Measurements from ENCODE around the gene PRKG1. TPM values are rescaled to one million over a fixed set of nuclear protein-coding genes. Genes with fewer than 3 reads are reported as not detected.

Gene PRKG1
- total and polyA plus RNA-seq, 7 experiments from 2014 or later: 0.19 TPM; not detected in 6

DNA sequence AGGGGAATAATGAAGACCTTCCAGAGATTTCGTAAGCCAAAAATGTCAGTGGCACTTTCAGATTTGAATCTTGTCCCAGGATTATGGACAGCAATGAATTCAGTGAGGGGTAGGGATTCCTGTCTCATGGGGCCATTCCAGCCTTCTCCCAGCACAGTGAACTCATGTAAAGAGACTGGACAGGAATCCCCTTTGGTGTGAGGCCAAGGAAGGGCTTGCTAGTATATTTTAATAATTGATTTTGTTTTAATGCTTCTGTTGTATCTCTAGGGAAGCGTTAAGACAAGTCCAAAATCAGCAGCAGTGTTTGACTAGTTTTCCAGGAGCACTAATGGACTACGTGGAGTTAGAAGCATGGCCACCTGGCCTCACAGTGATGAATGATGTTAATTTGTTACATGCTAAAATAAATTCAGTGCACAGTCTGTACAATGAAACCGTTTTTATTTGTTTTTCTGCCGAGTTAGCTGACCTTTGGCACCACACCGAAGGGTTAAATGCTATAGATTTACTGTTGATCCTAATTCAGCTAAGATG lies 1025.8 kb downstream of the PRKG1 start:
- H3K27me3 Mint-ChIP-seq: peaks cover 0 to 6% (median 0%) of the 10 kb centered on the region in 5 donors
- intact Hi-C loops (cut with micrococcal nuclease): no loop called here

DNA sequence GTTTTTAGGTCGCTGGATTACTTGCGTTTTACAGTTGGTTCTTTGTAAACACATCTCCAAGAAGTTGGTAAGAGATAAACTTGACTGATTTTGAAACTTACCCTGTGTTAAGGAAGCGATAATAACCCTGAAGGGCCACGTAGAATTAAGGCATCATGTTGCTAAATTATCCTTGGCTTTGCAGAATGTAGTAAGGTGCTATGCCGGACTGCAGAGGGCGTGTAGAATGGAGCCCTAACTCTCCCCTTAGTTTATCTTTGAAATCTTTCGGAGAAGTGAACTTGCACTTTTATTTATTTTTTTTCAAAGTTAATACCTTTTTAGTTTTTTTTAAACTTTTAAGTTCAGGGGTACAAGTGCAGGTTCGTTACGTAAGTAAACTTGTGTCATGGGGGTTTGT lies 1031.0 kb downstream of the PRKG1 start:
- DNase-seq: no peak
- no peaks in the 10 kb centered on the region for H3K27me3 ChIP-seq (ENCODE audit: control insufficient read depth in 2 of 2, insufficient read depth in 2 of 2, low read length in 2 of 2)
- H3K36me3 Mint-ChIP-seq: no peaks in the 10 kb centered on the region
- H3K27me3 Mint-ChIP-seq: no peaks in the 10 kb centered on the region
- H3K4me3 ChIP-seq (ENCODE audit: low read length): no peak overlapping the region
- H3K27ac ChIP-seq (ENCODE audit: low read depth, low read length): no peak overlapping the region
- H3K36me3 ChIP-seq (ENCODE audit: control insufficient read depth in 2 of 3, insufficient read depth in 3 of 3, low read length in 3 of 3): no peaks in the 10 kb centered on the region
- no peaks in the 10 kb centered on the region for H3K4me1 ChIP-seq (ENCODE audit: control insufficient read depth in 2 of 2, insufficient read depth in 2 of 2, low read length in 2 of 2)
- no peak overlapping the region for H3K27ac Mint-ChIP-seq
- H3K9me3 ChIP-seq (ENCODE audit: control insufficient read depth in 2 of 3, low read length in 3 of 3): no peaks in the 10 kb centered on the region
- H3K4me3 Mint-ChIP-seq: no peak overlapping the region
- intact Hi-C loops (cut with micrococcal nuclease): no loop called here
- H3K4me1 Mint-ChIP-seq: no peaks in the 10 kb centered on the region
- peaks cover 0 to 2% (median 0%) of the 10 kb centered on the region in 11 donors for H3K9me3 Mint-ChIP-seq
- ATAC-seq: no peak
- CTCF ChIA-PET: no interaction called here
- POLR2A ChIA-PET: no interaction called here

More for the DNA sequence above, 1025.8 kb downstream of the PRKG1 start:
- H3K36me3 ChIP-seq (ENCODE audit: control insufficient read depth in 2 of 3, insufficient read depth in 3 of 3, low read length in 3 of 3): no peaks in the 10 kb centered on the region
- Mint-ChIP-seq H3K4me1 (no peaks in the 10 kb centered on the region), H3K4me3 (no peak overlapping the region), H3K36me3 (no peaks in the 10 kb centered on the region), H3K27ac (no peak overlapping the region), H3K9me3 (peaks cover 0 to 6% (median 0%) of the 10 kb centered on the region in 11 donors)
- ChIA-PET CTCF (no interaction called here), POLR2A (no interaction called here)
- H3K4me1 ChIP-seq (ENCODE audit: control insufficient read depth in 2 of 2, insufficient read depth in 2 of 2, low read length in 2 of 2): no peaks in the 10 kb centered on the region
- no peak overlapping the region for H3K27ac ChIP-seq (ENCODE audit: low read depth, low read length)
- ATAC-seq: no peak
- no peak overlapping the region for H3K4me3 ChIP-seq (ENCODE audit: low read length)
- DNase-seq: no peak
- H3K27me3 ChIP-seq (ENCODE audit: control insufficient read depth in 2 of 2, insufficient read depth in 2 of 2, low read length in 2 of 2): no peaks in the 10 kb centered on the region
- no peaks in the 10 kb centered on the region for H3K9me3 ChIP-seq (ENCODE audit: control insufficient read depth in 2 of 3, low read length in 3 of 3)

DNA sequence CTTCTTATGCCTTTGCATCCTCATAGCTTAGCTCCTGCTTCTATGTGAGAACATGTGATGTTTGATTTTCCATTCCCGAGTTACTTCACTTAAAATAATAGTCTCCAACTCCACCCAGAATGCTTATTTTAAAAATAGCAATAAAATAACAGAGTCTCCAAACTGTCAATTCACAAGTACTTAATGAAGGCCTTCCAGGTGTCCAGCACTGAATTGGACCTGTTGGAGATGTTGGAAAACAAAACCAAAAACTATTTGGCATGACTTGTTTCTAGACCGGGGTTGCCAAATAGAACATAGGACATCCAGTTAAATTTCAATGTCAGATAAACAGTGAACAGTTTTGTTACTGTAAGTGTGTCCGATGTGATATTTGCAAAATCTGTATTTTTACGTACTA lies 1031.7 kb downstream of the PRKG1 start:
- Mint-ChIP-seq H3K4me1 (no peaks in the 10 kb centered on the region), H3K27ac (no peak overlapping the region), H3K36me3 (no peaks in the 10 kb centered on the region), H3K4me3 (no peak overlapping the region), H3K27me3 (no peaks in the 10 kb centered on the region), H3K9me3 (peaks cover 0 to 2% (median 0%) of the 10 kb centered on the region in 11 donors)
- Histone ChIP-seq H3K36me3 (ENCODE audit: control insufficient read depth in 2 of 3, insufficient read depth in 3 of 3, low read length in 3 of 3) (no peaks in the 10 kb centered on the region), H3K4me3 (ENCODE audit: low read length) (no peak overlapping the region), H3K27me3 (ENCODE audit: control insufficient read depth in 2 of 2, insufficient read depth in 2 of 2, low read length in 2 of 2) (no peaks in the 10 kb centered on the region), H3K9me3 (ENCODE audit: control insufficient read depth in 2 of 3, low read length in 3 of 3) (no peaks in the 10 kb centered on the region), H3K27ac (ENCODE audit: low read depth, low read length) (no peak overlapping the region), H3K4me1 (ENCODE audit: control insufficient read depth in 2 of 2, insufficient read depth in 2 of 2, low read length in 2 of 2) (no peaks in the 10 kb centered on the region)
- ChIA-PET POLR2A (no interaction called here), CTCF (no interaction called here)
- DNase-seq: no peak
- no peak for ATAC-seq
- intact Hi-C loops (cut with micrococcal nuclease): no loop called here

- Mint-ChIP-seq H3K4me3 (no peak overlapping the region), H3K9me3 (peaks cover 0 to 3% (median 0%) of the 10 kb centered on the region in 11 donors), H3K27me3 (no peaks in the 10 kb centered on the region), H3K27ac (no peak overlapping the region), H3K36me3 (no peaks in the 10 kb centered on the region), H3K4me1 (no peaks in the 10 kb centered on the region)
- ChIA-PET POLR2A (no interaction called here), CTCF (no interaction called here)
- ATAC-seq (no peak), DNase-seq (no peak)
- H3K4me1 ChIP-seq (ENCODE audit: control insufficient read depth in 2 of 2, insufficient read depth in 2 of 2, low read length in 2 of 2): no peaks in the 10 kb centered on the region
- no peaks in the 10 kb centered on the region for H3K9me3 ChIP-seq (ENCODE audit: control insufficient read depth in 2 of 3, low read length in 3 of 3)
- H3K27me3 ChIP-seq (ENCODE audit: control insufficient read depth in 2 of 2, insufficient read depth in 2 of 2, low read length in 2 of 2): no peaks in the 10 kb centered on the region
- intact Hi-C loops (cut with micrococcal nuclease): no loop called here
- H3K36me3 ChIP-seq (ENCODE audit: control insufficient read depth in 2 of 3, insufficient read depth in 3 of 3, low read length in 3 of 3): no peaks in the 10 kb centered on the region
- H3K27ac ChIP-seq (ENCODE audit: low read depth, low read length): no peak overlapping the region
- H3K4me3 ChIP-seq (ENCODE audit: low read length): no peak overlapping the region
These were observed 1032.6 kb downstream of the PRKG1 start for GRCh38 chr10:52106899-52107298.

GRCh38 chr10:52108236-52108635 lies 1033.9 kb downstream of the PRKG1 start:
- H3K9me3 ChIP-seq (ENCODE audit: control insufficient read depth in 2 of 3, low read length in 3 of 3): no peaks in the 10 kb centered on the region
- no peak overlapping the region for H3K27ac ChIP-seq (ENCODE audit: low read depth, low read length)
- H3K27me3 ChIP-seq (ENCODE audit: control insufficient read depth in 2 of 2, insufficient read depth in 2 of 2, low read length in 2 of 2): no peaks in the 10 kb centered on the region
- H3K36me3 ChIP-seq (ENCODE audit: control insufficient read depth in 2 of 3, insufficient read depth in 3 of 3, low read length in 3 of 3): no peaks in the 10 kb centered on the region
- no peaks in the 10 kb centered on the region for H3K4me1 Mint-ChIP-seq
- no peaks in the 10 kb centered on the region for H3K4me1 ChIP-seq (ENCODE audit: control insufficient read depth in 2 of 2, insufficient read depth in 2 of 2, low read length in 2 of 2)
- H3K4me3 ChIP-seq (ENCODE audit: low read length): no peak overlapping the region
- no peaks in the 10 kb centered on the region for H3K36me3 Mint-ChIP-seq
- no peak overlapping the region for H3K27ac Mint-ChIP-seq
- ATAC-seq (no peak), DNase-seq (no peak)
- no peak overlapping the region for H3K4me3 Mint-ChIP-seq
- intact Hi-C loops (cut with micrococcal nuclease): no loop called here
- ChIA-PET POLR2A (no interaction called here), CTCF (no interaction called here)
- H3K9me3 Mint-ChIP-seq: peaks cover 0 to 4% (median 0%) of the 10 kb centered on the region in 11 donors
- no peaks in the 10 kb centered on the region for H3K27me3 Mint-ChIP-seq

- H3K9me3 Mint-ChIP-seq: peaks cover 0 to 4% (median 0%) of the 10 kb centered on the region in 11 donors
- Histone ChIP-seq H3K4me1 (ENCODE audit: control insufficient read depth in 2 of 2, insufficient read depth in 2 of 2, low read length in 2 of 2) (no peaks in the 10 kb centered on the region), H3K4me3 (ENCODE audit: low read length) (no peak overlapping the region), H3K36me3 (ENCODE audit: control insufficient read depth in 2 of 3, insufficient read depth in 3 of 3, low read length in 3 of 3) (no peaks in the 10 kb centered on the region), H3K27ac (ENCODE audit: low read depth, low read length) (no peak overlapping the region), H3K27me3 (ENCODE audit: control insufficient read depth in 2 of 2, insufficient read depth in 2 of 2, low read length in 2 of 2) (no peaks in the 10 kb centered on the region), H3K9me3 (ENCODE audit: control insufficient read depth in 2 of 3, low read length in 3 of 3) (no peaks in the 10 kb centered on the region)
- DNase-seq (no peak), ATAC-seq (no peak)
- no peaks in the 10 kb centered on the region for H3K4me1 Mint-ChIP-seq
- H3K36me3 Mint-ChIP-seq: no peaks in the 10 kb centered on the region
- intact Hi-C loops (cut with micrococcal nuclease): no loop called here
- ChIA-PET CTCF (no interaction called here), POLR2A (no interaction called here)
- no peaks in the 10 kb centered on the region for H3K27me3 Mint-ChIP-seq
- H3K27ac Mint-ChIP-seq: no peak overlapping the region
- no peak overlapping the region for H3K4me3 Mint-ChIP-seq
These were observed 1036.3 kb downstream of the PRKG1 start for GRCh38 chr10:52110576-52110975.

DNA sequence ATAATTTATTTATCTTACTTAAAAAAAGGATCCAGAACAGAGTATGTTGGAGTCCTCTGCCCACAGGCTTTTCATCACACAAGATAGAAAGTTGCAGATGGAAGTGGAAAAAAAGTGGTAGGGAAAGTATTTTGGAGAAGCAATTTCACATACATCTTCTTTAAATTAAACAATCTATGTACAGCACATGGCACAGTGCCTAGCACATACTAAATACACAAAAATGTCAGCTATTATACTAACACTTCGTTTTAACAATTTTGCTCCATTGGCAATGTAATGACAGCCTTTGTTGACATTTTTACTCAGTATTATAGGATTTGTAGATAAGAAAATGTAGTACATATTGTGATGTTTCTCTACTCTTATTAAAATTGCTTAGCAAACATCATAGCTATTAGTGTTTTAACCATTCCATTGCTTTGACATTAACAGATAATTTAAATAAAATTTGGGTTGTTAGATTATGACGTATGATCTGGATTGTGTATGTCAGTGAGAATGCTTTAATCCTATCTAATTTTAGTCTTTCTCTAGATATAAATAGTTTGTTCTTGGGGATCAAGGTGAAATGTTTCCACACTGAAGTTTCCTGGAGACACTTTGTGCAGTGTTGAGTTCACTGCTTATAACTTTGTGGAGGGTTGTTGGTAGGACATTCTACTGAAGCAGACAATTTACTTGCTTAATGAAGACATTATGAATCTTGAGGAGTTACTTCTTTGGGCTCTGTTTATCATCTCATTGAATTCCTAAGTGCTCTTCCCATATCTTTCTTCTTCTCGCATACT lies 1037.0 kb downstream of the PRKG1 start:
- POLR2A ChIA-PET: no interaction called here
- DNase-seq (no peak), ATAC-seq (no peak)
- Histone ChIP-seq H3K4me3 (ENCODE audit: low read length) (no peak overlapping the region), H3K4me1 (ENCODE audit: control insufficient read depth in 2 of 2, insufficient read depth in 2 of 2, low read length in 2 of 2) (no peaks in the 10 kb centered on the region), H3K36me3 (ENCODE audit: control insufficient read depth in 2 of 3, insufficient read depth in 3 of 3, low read length in 3 of 3) (no peaks in the 10 kb centered on the region), H3K9me3 (ENCODE audit: control insufficient read depth in 2 of 3, low read length in 3 of 3) (no peaks in the 10 kb centered on the region), H3K27me3 (ENCODE audit: control insufficient read depth in 2 of 2, insufficient read depth in 2 of 2, low read length in 2 of 2) (no peaks in the 10 kb centered on the region), H3K27ac (ENCODE audit: low read depth, low read length) (no peak overlapping the region)
- CTCF ChIA-PET: no interaction called here
- Mint-ChIP-seq H3K9me3 (peaks cover 0 to 6% (median 1%) of the 10 kb centered on the region in 11 donors), H3K27ac (no peak overlapping the region), H3K4me1 (no peaks in the 10 kb centered on the region), H3K27me3 (no peaks in the 10 kb centered on the region), H3K4me3 (no peak overlapping the region), H3K36me3 (no peaks in the 10 kb centered on the region)
- intact Hi-C loops (cut with micrococcal nuclease): no loop called here

All from naive thymus-derived CD4-positive, alpha-beta T cell (primary cell).